Measurements from ENCODE around the gene HSPA14.
"Not testable (repeated sequence)": the region's sequence is repeated elsewhere in the genome, so short reads cannot be mapped to it uniquely, and the experiment has no call there.

Gene HSPA14

GRCh38 chr10:14859043-14859442, 20.9 kb downstream of the HSPA14 start:
- no peak overlapping the region for H3K4me3 ChIP-seq
- no peaks in the 10 kb centered on the region for H3K4me1 ChIP-seq
- no peak overlapping the region for H3K4me2 ChIP-seq
- no peaks in the 10 kb centered on the region for H3K27me3 ChIP-seq
- no peak for TF ChIP-seq Cebpa-rat (IDR thresholded peaks at IDR 0.05)
- peaks cover 12% of the 10 kb centered on the region for H4K20me1 ChIP-seq
- H3K9ac ChIP-seq: no peak overlapping the region
- no peak overlapping the region for H3K27ac ChIP-seq
- H3K9me3 ChIP-seq: no peaks in the 10 kb centered on the region
- peaks cover 80% of the 10 kb centered on the region for H3K36me3 ChIP-seq

- no peaks in the 10 kb centered on the region for H3K9me3 ChIP-seq
- no peaks in the 10 kb centered on the region for H3K27me3 ChIP-seq
- no peak overlapping the region for H3K4me2 ChIP-seq
- H3K4me3 ChIP-seq: no peak overlapping the region
- no peak overlapping the region for H3K27ac ChIP-seq
- H3K9ac ChIP-seq: no peak overlapping the region
- H4K20me1 ChIP-seq: peaks cover 12% of the 10 kb centered on the region
- no peaks in the 10 kb centered on the region for H3K4me1 ChIP-seq
- no peak for TF ChIP-seq Cebpa-rat (IDR thresholded peaks at IDR 0.05)
- peaks cover 74% of the 10 kb centered on the region for H3K36me3 ChIP-seq
These were observed 21.7 kb downstream of the HSPA14 start for GRCh38 chr10:14859775-14860174.

DNA sequence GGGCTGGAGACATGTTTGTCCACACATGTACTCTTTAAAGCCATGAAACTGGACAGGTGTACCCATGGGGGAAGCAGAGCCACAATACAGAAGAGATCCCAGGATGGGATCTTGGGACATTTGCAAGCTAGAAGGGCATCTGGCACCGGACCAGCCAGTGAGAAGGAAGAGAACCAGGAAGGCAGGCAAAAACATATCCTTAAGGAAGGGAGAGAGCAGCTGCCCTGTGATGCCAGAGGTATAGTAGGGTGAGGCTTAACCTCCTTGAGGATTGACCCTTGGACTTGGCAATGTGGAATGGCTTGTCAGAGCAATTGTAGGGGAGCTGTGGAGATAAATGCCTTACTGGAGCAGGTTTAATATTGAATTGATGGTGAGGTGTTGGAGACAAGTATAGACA, 22.7 kb downstream of the HSPA14 start:
- Histone ChIP-seq H3K4me3 (no peak overlapping the region), H3K27me3 (no peaks in the 10 kb centered on the region)
- no peak for TF ChIP-seq Cebpa-rat (IDR thresholded peaks at IDR 0.05)

GRCh38 chr10:14864466-14864865, 26.4 kb downstream of the HSPA14 start:
- H3K27me3 ChIP-seq, H3K4me3 ChIP-seq, H3K27ac ChIP-seq, H4K20me1 ChIP-seq, H3K9me3 ChIP-seq, H3K9ac ChIP-seq, H3K4me1 ChIP-seq, H3K4me2 ChIP-seq: not testable (repeated sequence)
- H3K36me3 ChIP-seq: peaks cover 67% of the 10 kb centered on the region

More for the DNA sequence above, 22.7 kb downstream of the HSPA14 start:
- no peaks in the 10 kb centered on the region for H3K4me1 ChIP-seq
- peaks cover 69% of the 10 kb centered on the region for H3K36me3 ChIP-seq
- no peak overlapping the region for H3K9ac ChIP-seq
- no peak overlapping the region for H3K4me2 ChIP-seq
- no peak overlapping the region for H3K27ac ChIP-seq
- no peaks in the 10 kb centered on the region for H3K9me3 ChIP-seq
- H4K20me1 ChIP-seq: peaks cover 12% of the 10 kb centered on the region

DNA sequence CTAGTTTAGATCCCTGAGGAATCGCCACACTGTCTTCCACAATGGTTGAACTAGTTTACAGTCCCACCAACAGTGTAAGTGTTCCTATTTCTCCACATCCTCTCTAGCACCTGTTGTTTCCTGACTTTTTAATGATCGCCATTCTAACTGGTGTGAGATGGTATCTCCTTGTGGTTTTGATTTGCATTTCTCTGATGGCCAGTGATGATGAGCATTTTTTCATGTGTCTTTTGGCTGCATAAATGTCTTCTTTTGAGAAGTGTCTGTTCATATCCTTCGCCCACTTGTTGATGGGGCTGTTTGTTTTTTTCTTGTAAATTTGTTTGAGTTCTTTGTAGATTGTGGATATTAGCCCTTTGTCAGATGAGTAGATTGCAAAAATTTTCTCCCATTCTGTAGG, 26.8 kb downstream of the HSPA14 start:
- H3K36me3 ChIP-seq: peaks cover 69% of the 10 kb centered on the region
- not testable (repeated sequence) for H4K20me1 ChIP-seq, H3K9me3 ChIP-seq, H3K4me1 ChIP-seq, H3K27me3 ChIP-seq, H3K9ac ChIP-seq, H3K4me3 ChIP-seq, H3K4me2 ChIP-seq, H3K27ac ChIP-seq

- H3K36me3 ChIP-seq: peaks cover 27% of the 10 kb centered on the region
These were observed 35.1 kb downstream of the HSPA14 start for GRCh38 chr10:14873090-14873760.

GRCh38 chr10:14875941-14876340, 37.8 kb downstream of the HSPA14 start:
- TF ChIP-seq Cebpa-rat (IDR thresholded peaks at IDR 0.05): no peak

More at GRCh38 chr10:14873090-14873760, 35.1 kb downstream of the HSPA14 start:
- Histone ChIP-seq H3K9ac (no peak overlapping the region), H4K20me1 (peaks cover 9% of the 10 kb centered on the region), H3K9me3 (no peaks in the 10 kb centered on the region), H3K4me3 (no peak overlapping the region), H3K4me2 (no peak overlapping the region), H3K27me3 (no peaks in the 10 kb centered on the region), H3K27ac (no peak overlapping the region), H3K4me1 (peaks cover 30% of the 10 kb centered on the region)
- no peak for TF ChIP-seq Cebpa-rat (IDR thresholded peaks at IDR 0.05)

GRCh38 chr10:14876764-14877163, 38.7 kb downstream of the HSPA14 start:
- no peak overlapping the region for H3K27ac ChIP-seq
- H3K4me2 ChIP-seq: peak overlapping the region; percentile 81
- H4K20me1 ChIP-seq: peaks cover 18% of the 10 kb centered on the region
- no peak for TF ChIP-seq Cebpa-rat (IDR thresholded peaks at IDR 0.05)
- H3K9ac ChIP-seq: peak overlapping the region; percentile 89; the same call in 1 of the 2 replicates
- peaks cover 40% of the 10 kb centered on the region for H3K4me1 ChIP-seq
- no peaks in the 10 kb centered on the region for H3K9me3 ChIP-seq
- H3K36me3 ChIP-seq: peaks cover 9% of the 10 kb centered on the region; the same call in 1 of the 2 replicates
- no peak overlapping the region; the same call in 1 of the 2 replicates for H3K4me3 ChIP-seq
- H3K27me3 ChIP-seq: no peaks in the 10 kb centered on the region

More at GRCh38 chr10:14875941-14876340, 37.8 kb downstream of the HSPA14 start:
- Histone ChIP-seq H3K27me3 (no peaks in the 10 kb centered on the region), H3K4me1 (peaks cover 40% of the 10 kb centered on the region), H3K27ac (no peak overlapping the region), H3K4me3 (no peak overlapping the region), H3K4me2 (no peak overlapping the region), H3K9me3 (no peaks in the 10 kb centered on the region), H4K20me1 (peaks cover 18% of the 10 kb centered on the region), H3K9ac (no peak overlapping the region), H3K36me3 (peaks cover 9% of the 10 kb centered on the region; the same call in 1 of the 2 replicates)

DNA sequence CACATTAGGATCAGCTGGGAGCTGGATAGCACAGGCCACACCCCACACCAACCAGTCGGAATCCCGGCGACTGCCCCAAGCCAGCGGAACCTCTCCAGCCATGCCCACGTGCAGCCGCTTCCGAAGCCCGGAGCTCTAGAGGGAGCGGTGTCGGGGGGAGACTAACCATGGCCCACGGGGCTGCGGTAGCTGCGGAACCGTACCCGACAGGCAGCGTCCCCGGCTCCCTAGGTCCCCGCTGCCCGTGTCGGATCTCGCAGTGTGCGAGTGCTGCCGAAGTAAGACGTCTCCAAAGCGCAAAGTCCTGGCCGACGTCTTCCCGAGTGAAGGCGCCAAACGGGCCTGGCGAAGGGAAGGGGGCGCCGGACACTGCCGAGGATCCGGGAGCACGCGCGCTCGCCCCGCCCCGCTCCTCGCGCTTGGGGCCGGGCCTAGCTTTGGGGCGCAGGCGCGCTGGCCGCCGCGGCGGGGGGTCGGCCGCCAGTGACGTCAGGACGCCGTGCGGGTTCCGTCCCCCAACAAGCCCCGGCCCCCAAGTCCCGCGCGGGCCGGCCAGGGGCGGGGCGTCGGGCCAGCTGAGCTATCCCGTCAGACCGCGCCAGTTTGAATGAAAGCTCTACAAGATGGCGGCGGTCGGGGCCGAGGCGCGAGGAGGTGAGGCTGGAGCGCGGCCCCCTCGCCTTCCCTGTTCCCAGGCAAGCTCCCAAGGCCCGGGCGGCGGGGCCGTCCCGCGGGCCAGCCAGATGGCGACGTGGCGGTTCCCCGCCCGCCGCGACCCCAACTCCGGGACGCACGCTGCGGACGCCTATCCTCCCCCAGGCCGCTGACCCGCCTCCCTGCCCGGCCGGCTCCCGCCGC, 40.4 kb downstream of the HSPA14 start, which contains the start of gene SUV39H2:
TSS of gene SUV39H2 (plus strand) at position 601 of the 858 bp plus-strand sequence. CDS start at position 624, 23 bp downstream.
- H3K4me1 ChIP-seq: peaks cover 43% of the 10 kb centered on the region
- no peaks in the 10 kb centered on the region for H3K9me3 ChIP-seq
- peak within 1 kb of the TSS; percentile 86 for H3K4me3 ChIP-seq
- peak within 1 kb of the TSS; percentile 89 for H3K9ac ChIP-seq
- H3K27me3 ChIP-seq: no peaks in the 10 kb centered on the region
- no peak for TF ChIP-seq Cebpa-rat (IDR thresholded peaks at IDR 0.05)
- peaks cover 18% of the 10 kb centered on the region for H3K36me3 ChIP-seq
- H4K20me1 ChIP-seq: peaks cover 18% of the 10 kb centered on the region
- peak within 1 kb of the TSS; percentile 86 for H3K27ac ChIP-seq
- peak within 1 kb of the TSS; percentile 88 for H3K4me2 ChIP-seq

Data from BLaER1 (cell line).